GM19193 (cell line): ENCODE measurements around the gene TOR1B.

Experiments
- POLR2A ChIP-seq: IDR thresholded peaks from 4 replicates; pipeline ENCODE4 v1.6.1; 2011; ENCODE audit not compliant: insufficient read depth, insufficient read length; ENCODE audit errors: extremely low read depth

The TOR1B gene

DNA sequence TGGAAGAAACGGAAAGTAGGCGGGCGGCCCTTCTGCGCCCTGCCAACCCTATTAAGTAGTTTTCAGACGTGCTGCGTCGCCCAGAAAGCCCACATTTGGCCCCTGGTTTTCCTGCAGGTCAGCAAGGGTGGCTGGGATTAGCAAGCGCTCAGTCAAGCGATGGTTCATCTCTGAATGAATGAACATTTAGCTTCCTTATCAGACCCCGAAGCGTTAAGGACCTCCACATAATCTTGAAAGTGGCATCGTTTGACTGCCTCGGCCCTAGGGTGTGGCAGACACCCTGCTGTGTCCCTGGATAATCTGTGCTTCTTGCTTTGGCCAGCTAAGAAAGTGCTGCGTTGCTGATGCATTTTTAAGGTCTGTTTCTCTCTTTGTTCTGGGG is 684 bp downstream of the TOR1B start:
- TF ChIP-seq POLR2A: no peak

DNA sequence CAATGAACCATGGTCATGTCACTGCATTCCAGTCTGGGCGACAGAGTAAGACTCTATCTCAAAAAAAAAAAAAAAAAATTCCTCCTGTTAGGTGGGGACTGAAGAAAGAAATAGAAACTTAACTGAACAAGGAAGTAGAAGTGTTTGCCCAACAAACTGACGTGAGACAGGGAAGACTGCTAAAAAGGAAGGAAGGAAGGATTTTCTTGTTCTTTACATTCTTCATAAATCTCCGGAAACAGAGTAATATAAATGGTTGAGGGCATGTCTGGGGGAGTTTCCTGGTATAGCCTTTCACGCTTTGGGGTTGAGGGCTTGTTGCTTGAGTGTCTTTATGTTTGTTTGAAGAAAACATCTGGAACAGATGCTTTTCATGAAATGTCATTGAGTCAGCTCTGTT is 3.1 kb downstream of the TOR1B start:
- TF ChIP-seq POLR2A: no peak

DNA sequence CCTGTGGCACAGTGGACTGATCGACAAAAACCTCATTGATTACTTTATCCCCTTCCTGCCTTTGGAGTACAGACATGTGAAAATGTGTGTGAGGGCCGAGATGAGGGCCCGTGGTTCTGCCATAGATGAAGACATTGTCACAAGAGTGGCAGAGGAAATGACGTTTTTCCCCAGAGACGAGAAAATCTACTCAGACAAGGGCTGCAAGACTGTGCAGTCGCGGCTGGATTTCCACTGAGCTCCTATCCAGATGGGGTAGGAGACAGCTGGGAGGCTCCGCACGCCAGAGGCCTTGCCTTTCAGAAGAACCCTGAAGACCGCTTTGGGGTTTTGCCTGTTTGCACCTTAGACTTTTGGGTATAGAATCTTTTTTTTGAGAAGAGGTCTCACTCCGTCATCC is 6.4 kb downstream of the TOR1B start:
- TF ChIP-seq POLR2A: no peak

DNA sequence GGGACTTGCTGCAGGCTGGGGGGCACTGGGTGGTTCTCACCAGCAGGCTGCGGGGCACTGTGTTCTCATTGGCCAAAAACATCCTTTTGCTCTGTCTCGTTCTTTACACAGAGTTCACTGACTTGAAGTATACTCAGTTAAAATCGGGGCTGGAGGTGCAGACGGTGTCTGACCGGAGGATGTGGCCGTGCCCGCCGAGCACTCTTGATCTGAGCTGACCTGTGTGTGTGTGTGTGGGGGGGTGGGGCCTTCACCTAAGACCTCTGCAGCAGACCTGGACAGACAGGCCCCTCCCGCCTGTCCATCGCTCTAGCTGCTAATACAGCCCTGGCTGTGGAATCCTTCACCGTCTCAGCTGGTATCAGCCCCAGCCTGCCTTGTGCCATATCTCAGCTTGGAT is 7.1 kb downstream of the TOR1B start:
- TF ChIP-seq POLR2A: no peak

DNA sequence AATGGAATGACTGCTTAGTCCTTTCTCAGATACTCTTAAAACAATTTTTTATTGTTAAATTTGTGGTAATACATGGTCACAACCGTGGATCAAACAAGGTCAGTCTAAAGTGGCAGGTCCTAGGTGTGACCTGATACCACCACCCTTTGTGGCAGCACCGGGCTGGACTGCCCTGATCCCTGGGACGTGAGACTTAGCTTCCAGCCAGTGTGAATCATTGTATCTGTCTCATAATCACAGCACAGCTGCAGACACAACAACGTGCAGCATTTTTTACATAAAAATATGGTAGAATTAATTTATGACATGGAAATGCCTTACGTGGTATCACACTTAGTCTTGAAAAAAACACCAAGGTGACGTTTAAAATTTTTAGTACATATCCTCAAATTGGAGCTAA is 7.8 kb downstream of the TOR1B start:
- no peak for TF ChIP-seq POLR2A

DNA sequence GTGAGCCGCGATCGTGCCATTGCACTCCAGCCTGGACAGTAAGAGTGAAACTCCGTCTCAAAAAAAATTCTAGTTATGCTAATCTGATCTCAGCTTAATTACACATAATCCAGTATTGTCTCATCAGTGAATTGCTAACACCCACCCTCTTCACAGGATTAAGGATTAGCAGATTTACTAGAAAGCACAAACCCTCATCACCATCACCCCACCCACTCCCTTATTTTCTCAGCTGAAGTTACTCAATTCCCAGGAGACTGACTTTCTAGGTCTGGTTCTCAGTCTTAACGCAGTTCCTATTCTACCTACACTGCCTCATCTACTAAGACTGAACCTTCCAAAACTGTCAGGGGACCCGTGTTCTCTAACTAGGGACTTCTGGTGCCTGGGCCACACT is 9.0 kb downstream of the TOR1B start:
- TF ChIP-seq POLR2A: no peak

DNA sequence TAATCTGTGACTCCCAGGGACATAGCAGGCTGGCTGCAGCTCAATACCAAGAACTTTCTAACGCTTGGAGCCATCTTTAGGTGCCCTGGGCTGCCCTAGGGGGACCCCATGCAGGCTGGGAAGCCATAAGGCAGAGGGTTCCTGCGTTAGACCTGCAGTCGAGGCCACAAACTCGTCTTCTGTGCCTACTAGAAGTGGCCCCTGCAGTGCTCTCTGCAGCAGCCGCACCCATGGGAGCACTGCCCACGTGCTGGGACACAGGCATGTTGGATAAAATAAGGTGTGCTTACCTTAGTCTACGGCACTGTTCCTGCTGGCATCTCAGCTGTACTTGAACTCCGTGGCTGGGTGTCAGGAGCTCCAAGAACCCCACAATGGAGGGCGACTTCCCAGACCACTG is 9.4 kb downstream of the TOR1B start:
- no peak for TF ChIP-seq POLR2A

DNA sequence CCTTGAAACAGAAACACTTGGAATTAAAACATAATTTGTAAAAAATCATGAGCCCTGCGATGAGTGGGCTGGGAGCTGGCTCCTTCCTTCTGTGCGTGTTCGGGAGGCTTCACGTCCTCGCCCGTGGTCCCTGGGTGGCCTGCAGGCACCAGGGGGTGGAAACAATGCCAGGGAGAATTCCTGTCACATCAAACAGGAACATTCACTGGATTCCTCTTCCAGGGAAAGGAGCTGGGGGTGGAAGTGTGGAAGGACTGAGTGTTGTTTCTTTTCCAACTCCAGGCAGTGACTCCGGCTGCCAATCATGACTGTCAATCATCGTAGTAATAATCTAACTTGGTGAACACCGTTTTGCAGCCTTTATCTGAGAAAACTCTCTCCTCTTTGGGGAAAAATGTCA is 10.7 kb downstream of the TOR1B start:
- no peak for TF ChIP-seq POLR2A

DNA sequence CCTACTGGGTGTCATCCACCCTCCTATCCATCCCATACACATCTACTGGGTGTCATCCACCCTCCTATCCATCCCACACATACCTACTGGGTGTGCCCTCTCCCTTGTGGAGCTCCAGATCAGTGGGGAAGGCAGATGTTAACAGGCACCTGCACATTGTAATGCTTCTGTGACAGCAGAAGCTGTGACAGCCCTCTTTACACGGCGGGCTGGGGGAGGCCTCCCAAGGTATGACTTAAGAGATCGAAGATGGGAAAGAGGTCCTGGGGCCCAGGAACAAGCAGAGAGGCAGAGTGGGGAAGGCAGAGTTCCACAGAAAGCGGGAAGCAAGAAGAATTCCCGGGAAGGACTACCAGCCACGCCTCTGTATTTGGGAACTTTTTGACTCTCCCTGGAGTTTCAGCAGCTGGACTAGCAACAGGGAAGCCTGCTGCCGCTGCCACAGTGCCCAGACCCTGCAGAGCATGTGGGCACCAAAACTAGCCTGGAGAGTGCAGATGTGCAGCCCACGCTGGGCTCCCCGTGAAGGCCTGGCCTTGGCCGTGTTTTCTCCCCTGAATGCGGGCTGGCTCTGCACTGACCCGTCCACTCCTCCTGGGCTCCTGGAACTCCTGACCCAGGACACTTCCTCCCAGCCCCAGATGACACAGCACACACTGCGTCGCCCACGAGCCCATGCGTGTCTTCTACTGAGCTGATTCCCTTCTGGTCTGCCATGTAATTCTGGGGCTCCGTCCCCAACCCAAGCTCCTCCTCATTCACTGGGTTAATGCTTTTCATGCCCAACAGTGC is 11.6 kb downstream of the TOR1B start:
- no peak for TF ChIP-seq POLR2A

DNA sequence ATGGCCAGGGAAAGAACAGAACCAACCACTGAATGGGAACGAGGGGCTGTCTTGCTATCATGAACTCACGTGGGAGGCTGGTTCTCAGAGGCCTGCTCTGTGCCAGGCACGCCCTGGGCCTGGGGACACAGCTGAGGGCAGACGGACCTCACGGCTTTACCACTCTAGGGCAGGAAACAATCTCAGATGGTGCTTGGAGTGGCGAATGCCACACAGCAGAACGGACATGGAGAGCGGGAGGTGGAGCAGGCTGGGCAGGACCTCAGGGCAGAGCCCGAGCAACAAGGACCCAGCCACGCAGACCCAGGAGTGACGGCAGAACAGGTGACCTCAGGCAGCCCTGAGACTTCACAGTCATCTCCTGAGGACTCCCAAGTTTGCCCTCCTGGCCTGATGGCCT is 12.3 kb downstream of the TOR1B start:
- TF ChIP-seq POLR2A: no peak

DNA sequence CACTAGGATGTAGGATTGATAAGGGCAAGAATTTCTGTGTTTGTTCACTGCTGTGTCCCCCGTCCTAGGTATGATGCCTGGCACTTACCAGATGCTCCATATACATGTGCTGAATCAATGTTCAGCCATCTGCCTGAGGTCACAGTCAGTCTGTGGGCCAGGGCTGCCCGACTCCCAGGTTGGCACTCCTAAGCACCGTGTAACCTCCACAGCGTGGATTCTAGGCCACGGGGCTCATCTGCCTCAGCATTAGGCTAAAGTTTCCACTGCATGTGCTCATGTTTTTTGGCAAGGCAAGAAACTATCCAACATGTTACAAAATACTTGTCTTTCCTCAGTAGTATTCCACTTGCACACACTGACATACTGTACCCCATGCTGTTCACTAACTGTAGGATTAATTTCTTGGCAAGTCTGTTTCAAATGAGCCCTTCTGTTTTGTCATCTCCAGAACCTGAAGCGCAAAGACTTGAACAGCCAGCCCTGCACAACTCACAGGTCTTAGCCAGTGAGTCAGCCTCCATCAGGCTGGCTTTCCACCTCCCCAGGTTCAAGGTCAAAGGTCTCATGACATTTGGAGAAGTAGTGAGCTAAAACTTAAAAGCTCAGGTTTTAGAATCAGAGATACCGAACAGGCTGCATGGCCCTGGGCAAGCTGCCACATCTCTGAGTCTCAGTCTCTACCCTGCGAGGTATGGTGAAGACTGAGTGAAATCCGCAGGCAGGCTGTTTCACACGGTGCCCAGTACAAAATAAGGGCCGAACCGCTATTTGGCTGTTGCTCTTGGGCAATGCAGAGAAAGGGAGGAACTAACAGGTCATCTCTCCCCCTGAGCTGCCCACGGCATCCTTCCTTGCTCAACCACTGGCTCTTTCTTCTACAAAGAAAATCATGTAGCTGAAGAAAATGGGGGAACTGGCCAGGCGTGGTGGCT is 13.8 kb downstream of the TOR1B start:
- TF ChIP-seq POLR2A: no peak

DNA sequence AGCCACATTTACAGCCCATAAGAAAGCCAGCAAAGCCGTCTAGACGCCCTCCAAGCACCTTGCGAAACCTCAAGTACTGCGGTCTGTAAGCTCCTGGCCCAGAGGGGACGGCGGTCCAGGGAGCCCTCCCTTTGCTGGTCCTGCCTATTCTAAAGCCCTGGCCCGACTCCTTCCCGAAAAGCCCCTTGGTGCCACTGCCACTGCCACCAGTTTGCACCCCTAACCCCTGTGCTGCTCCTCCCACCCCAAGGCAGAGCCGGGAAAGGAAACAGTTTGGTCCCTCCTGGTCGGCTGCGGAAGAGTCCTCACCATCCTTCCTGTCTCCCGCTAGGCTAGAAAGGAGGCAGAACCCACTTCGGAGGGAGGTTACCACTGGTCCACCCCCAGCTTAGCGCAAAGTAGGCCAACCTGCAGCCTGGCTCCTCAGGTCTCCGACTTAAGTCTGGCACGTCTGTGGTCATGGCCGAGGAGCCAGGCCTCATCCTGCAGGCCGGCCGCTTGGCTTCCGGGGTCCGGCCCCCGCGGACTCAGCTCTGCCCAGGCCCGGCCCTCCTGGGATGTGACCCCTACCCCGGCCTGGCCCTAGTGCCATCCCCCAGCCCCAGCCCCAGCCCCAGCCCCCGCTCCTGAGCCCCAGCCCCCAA is 20.0 kb downstream of the TOR1B start:
- no peak for TF ChIP-seq POLR2A

DNA sequence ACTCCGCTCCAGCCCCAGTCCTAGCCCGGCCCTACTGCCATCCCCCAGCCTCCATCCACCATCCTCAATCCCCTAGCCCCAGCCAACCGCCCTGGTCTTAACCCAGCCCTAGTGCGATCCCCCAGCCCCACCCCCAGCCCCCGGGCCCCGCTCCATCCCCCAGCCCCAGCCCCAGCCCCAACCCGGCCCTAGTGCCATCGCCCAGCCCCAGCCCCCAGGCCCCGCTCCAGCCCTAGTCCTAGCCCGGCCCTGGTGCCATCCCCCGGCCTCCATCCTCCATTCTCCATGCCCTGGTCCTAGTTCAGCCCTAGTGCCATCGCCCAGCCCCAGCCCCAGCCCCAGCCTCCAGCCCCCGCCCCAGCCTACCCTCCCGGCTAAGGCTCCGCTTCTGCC is 20.6 kb downstream of the TOR1B start:
- no peak for TF ChIP-seq POLR2A

DNA sequence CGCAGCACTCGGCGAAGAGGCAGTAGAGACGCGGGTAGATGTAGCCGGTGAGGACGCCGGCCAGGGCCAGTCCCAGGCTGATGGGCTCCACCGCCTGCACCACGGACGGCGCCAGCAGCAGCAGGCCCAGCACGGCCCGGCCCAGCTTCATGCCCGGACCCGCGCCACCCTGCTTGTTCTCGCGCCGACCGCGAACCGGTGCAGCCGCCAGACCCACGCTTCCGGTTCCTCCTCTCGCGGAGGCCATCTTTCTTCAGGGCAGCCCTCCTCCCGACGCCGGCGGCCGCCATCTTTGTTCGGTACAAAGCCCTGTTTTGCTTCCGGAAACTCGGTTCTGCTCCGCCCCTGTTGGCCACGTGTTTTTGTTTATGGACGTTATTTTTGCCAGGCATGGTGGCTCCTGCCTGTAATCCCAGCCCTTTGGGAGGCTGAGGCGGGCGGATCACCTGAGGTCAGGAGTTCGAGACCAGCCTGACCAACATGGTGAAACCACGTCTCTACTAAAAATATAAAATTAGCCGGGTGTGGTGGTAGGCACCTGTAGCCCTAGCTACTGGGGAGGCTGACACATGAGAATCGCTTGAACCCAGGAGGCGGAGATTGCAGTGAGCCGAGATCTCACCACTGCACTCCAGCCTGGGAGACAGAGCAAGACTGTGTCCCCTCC is 21.1 kb downstream of the TOR1B start, which contains the start of gene TOR1A:
TSS of gene TOR1A (minus strand) at position 202 of the 667 bp plus-strand sequence. CDS start at position 151, 51 bp downstream.
- TF ChIP-seq POLR2A: peak; percentile 90

DNA sequence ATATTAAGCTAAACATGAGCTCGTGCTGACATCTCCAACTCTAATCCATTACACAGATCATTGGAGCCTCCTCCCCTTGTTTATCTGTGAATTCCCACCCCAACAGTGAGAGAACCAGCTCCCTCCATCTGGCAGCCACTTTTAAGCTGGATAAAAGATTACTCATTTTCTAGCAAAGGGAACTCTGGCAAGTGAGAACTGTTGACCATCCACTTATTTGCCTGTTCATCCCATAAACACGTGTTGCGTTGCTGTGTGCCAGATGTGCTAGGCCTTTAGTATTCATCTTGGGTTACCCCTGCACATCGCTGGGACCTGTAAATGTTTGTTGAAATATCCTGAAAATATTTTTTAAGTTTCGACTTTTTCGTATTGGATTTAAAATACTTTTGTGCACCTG is 23.4 kb downstream of the TOR1B start:
- TF ChIP-seq POLR2A: no peak
